K562 (cell line): ENCODE measurements around the gene SUPT20H. TPM values are rescaled to one million over a fixed set of nuclear protein-coding genes. Genes with fewer than 3 reads are reported as not detected.
A peak's percentile ranks its signal among the peaks of the same experiment; 100 is the strongest.

Source experiments
- ATAC-seq: fragments of 200-7000 bp; cut with Tn5 transposase; 3 replicates; pipeline ENCODE4 v1.9.1; 2020; ENCODE audit warnings: moderate library complexity
- BruUV-seq: library from RNA; stranded (reverse); fragments of 400-500 nt; replicated peaks from 2 replicates; lab custom pipeline; 2021; lab: Mats Ljungman, UMichigan
- CTCF ChIA-PET: fragments of 300-600 bp; formaldehyde crosslinking; extraction: SDS; loops from one replicate; lab custom pipeline; 2021; ENCODE audit warnings: low intra/inter-chr PET ratio; lab: Yijun Ruan, JAX
- POLR2A ChIA-PET: fragments of 300-600, 350-650 bp; sonication (Branson Sonifier 250); formaldehyde crosslinking; extraction: SDS; loops from one replicate; lab custom pipeline; 2021; ENCODE audit warnings: antibody characterized with exemption, inconsistent platforms; lab: Yijun Ruan, JAX
- DNase-seq, 4 experiments: peaks; one replicate each; pipeline versions ENCODE4 v3.0.0 to v3.0.0-alpha.2; 2011 to 2018; ENCODE audit warnings: low spot score in 3 of 4, mixed read lengths in 3 of 4; ENCODE audit errors: extremely low read depth in 1 of 4
- FAIRE-seq: peaks from 2 replicates; lab custom pipeline; 2011; peaks lifted over from hg19 to GRCh38; lab: Jason Lieb, UNC
- H2AFZ ChIP-seq: 2 replicates; pipeline ENCODE4 v1.6.0; 2011; ENCODE audit warnings: low read depth, low read length, control low read depth, inconsistent platforms
- H3K27ac ChIP-seq: fragments of 200-600 bp; 3 replicates; pipeline ENCODE4 v1.8.0; 2011; ENCODE audit warnings: low read depth, mild to moderate bottlenecking, control low read depth, inconsistent platforms, low read length, moderate library complexity, mixed read lengths; ENCODE audit errors: extremely low read depth
- H3K27me3 ChIP-seq, 2 experiments: fragments of 300-600 bp in 1 of 2; 2 replicates in 1 of 2; 3 replicates in 1 of 2; pipeline versions ENCODE4 v1.6.0 to v1.8.0; 2011; ENCODE audit warnings: inconsistent platforms in 2 of 2, low read length in 2 of 2, mild to moderate bottlenecking in 1 of 2, mixed read lengths in 1 of 2, moderate library complexity in 1 of 2; ENCODE audit not compliant: control insufficient read depth in 2 of 2, insufficient read depth in 2 of 2
- H3K36me3 ChIP-seq: fragments of 300-600 bp; 3 replicates; pipeline ENCODE4 v1.8.0; 2011; ENCODE audit warnings: mild to moderate bottlenecking, low read length, inconsistent platforms; ENCODE audit not compliant: control insufficient read depth, insufficient read depth
- H3K4me1 ChIP-seq, 2 experiments: fragments of 200-600 bp in 1 of 2; replicated peaks in 1 of 2; 2 replicates in 1 of 2; 3 replicates in 1 of 2; pipeline versions ENCODE4 v1.5.1 to v1.8.0; 2011; ENCODE audit warnings: inconsistent platforms in 2 of 2, low read length in 2 of 2, mild to moderate bottlenecking in 1 of 2, mixed read lengths in 1 of 2, moderate library complexity in 1 of 2; ENCODE audit not compliant: control insufficient read depth in 2 of 2, insufficient read depth in 2 of 2
- H3K4me2 ChIP-seq: 2 replicates; pipeline ENCODE4 v1.6.1; 2011; ENCODE audit warnings: low read length, control low read depth, inconsistent platforms, mixed read lengths; ENCODE audit not compliant: insufficient read depth
- H3K4me3 ChIP-seq: fragments of 200-600 bp; sonication (generic), shearing (Covaris generic); 2 replicates; pipeline ENCODE4 v1.5.1; 2016; ENCODE audit warnings: control low read depth, inconsistent platforms
- H3K79me2 ChIP-seq: fragments of 200-600 bp; 3 replicates; pipeline ENCODE4 v1.8.0; 2011; ENCODE audit warnings: low read length, inconsistent platforms; ENCODE audit not compliant: control insufficient read depth, insufficient read depth
- H3K9ac ChIP-seq, 2 experiments: 2 replicates each; pipeline versions ENCODE4 v1.6.0 to v1.6.1; 2011; ENCODE audit warnings: low read depth in 2 of 2, low read length in 2 of 2, control low read depth in 1 of 2, inconsistent platforms in 1 of 2, mild to moderate bottlenecking in 1 of 2, mixed read lengths in 1 of 2; ENCODE audit not compliant: insufficient read depth in 1 of 2
- H3K9me1 ChIP-seq: one replicate; pipeline ENCODE4 v1.6.0; 2011; ENCODE audit warnings: inconsistent platforms, mild to moderate bottlenecking, low read length, moderate library complexity; ENCODE audit not compliant: control insufficient read depth, insufficient read depth
- H3K9me3 ChIP-seq: replicated peaks from 2 replicates; pipeline ENCODE4 v1.5.1; 2011; ENCODE audit warnings: low read depth, low read length, inconsistent platforms; ENCODE audit not compliant: control insufficient read depth, insufficient read depth
- H4K20me1 ChIP-seq: replicated peaks from 2 replicates; pipeline ENCODE4 v1.6.1; 2011; ENCODE audit warnings: low read length, inconsistent platforms, mixed read lengths; ENCODE audit not compliant: control insufficient read depth, insufficient read depth
- ARID1B ChIP-seq: fragments of 450-650 bp; IDR thresholded peaks from 2 replicates; pipeline ENCODE4 v1.6.1; 2016; ENCODE audit warnings: antibody characterized with exemption, mild to moderate bottlenecking, inconsistent platforms
- CBFA2T3 ChIP-seq: fragments of 450-650 bp; IDR thresholded peaks from 2 replicates; pipeline ENCODE4 v1.6.1; 2017
- FOSL1 ChIP-seq: fragments of 200-800 bp; sonication (Bioruptor generic); conservative IDR thresholded peaks from 2 replicates; pipeline ENCODE4 v1.6.1; 2016; ENCODE audit warnings: missing genetic modification characterization, missing compliant biosample characterization
- FOXA1 ChIP-seq: fragments of 450-650 bp; IDR thresholded peaks from 2 replicates; pipeline ENCODE4 v1.6.1; 2016; ENCODE audit warnings: mild to moderate bottlenecking, borderline replicate concordance
- FOXJ2 ChIP-seq: fragments of 200-800 bp; sonication (Bioruptor generic); IDR thresholded peaks from 2 replicates; pipeline ENCODE4 v1.6.1; 2016; ENCODE audit warnings: missing genetic modification characterization, missing compliant biosample characterization
- KLF13 ChIP-seq: fragments of 450-650 bp; IDR thresholded peaks from 2 replicates; pipeline ENCODE4 v1.6.1; 2016; ENCODE audit warnings: missing genetic modification characterization, low read depth, mild to moderate bottlenecking, missing compliant biosample characterization, moderate library complexity, borderline replicate concordance
- MYC ChIP-seq, 2 experiments: fragments of 250-450 bp in 1 of 2; sonication (Bioruptor Pico) in 1 of 2; IDR thresholded peaks; 2 replicates each; pipeline versions ENCODE4 v1.5.1 to v1.6.1; 2012 to 2021; ENCODE audit warnings: low read depth in 2 of 2, borderline replicate concordance in 1 of 2, improper control_type of control experiment in 1 of 2, low read length in 1 of 2, mild to moderate bottlenecking in 1 of 2, moderate library complexity in 1 of 2
- POLR2AphosphoS5 ChIP-seq: IDR thresholded peaks from 2 replicates; pipeline ENCODE4 v1.6.1; 2011; ENCODE audit warnings: mild to moderate bottlenecking, low read depth, low read length, moderate library complexity; ENCODE audit not compliant: control insufficient read depth, insufficient read depth
- PRMT5 ChIP-seq: sonication (generic); formaldehyde crosslinking; IDR thresholded peaks from 2 replicates; pipeline ENCODE4 v1.5.0; 2020; ENCODE audit warnings: missing genetic modification reagents
- RFX1 ChIP-seq: fragments of 450-650 bp; IDR thresholded peaks from 2 replicates; pipeline ENCODE4 v1.6.1; 2016; ENCODE audit warnings: mild to moderate bottlenecking, moderate library complexity
- TAL1 ChIP-seq: fragments of 450-650 bp; IDR thresholded peaks from 2 replicates; pipeline ENCODE4 v1.6.1; 2016; ENCODE audit warnings: mild to moderate bottlenecking
- TEAD4 ChIP-seq, 2 experiments: sonication (generic) in 1 of 2; formaldehyde crosslinking in 1 of 2; IDR thresholded peaks; 2 replicates each; pipeline versions ENCODE4 v1.6.1 to v1.8.0; 2012 to 2022; ENCODE audit warnings: borderline replicate concordance in 1 of 2, inconsistent platforms in 1 of 2, low read length in 1 of 2, mild to moderate bottlenecking in 1 of 2, missing genetic modification reagents in 1 of 2
- ZNF384 ChIP-seq: IDR thresholded peaks from 2 replicates; pipeline ENCODE4 v1.6.1; 2012; ENCODE audit warnings: low read depth, low read length, improper control_type of control experiment
- ZSCAN29 ChIP-seq: fragments of 450-650 bp; IDR thresholded peaks from 2 replicates; pipeline ENCODE4 v1.6.1; 2017
- in situ Hi-C: fragments of 300-500 bp; cut with MboI; formaldehyde crosslinking; loops from 4 replicates; pipeline ENCODE4 v1.15.0; 2018; ENCODE audit warnings: inconsistent platforms, mixed read lengths
- intact Hi-C: fragments of 100-400 bp; cut with micrococcal nuclease; formaldehyde crosslinking; loops from 2 replicates; pipeline ENCODE4 v1.14.2; 2022
- polyA plus RNA-seq, 8 experiments: library from polyadenylated mRNA; depleted of rRNA in 4 of 8; stranded (reverse) in 5 of 8; unstranded in 3 of 8; fragments of >200 nt; fragmentation: Nextera tagmentation in 2 of 8; fragmentation: Illumina TruSeq in 1 of 8; extraction: Ambion mirVana in 2 of 8; extraction: Trizol in 1 of 8; gene quantifications; 2 replicates each; pipeline versions ENCODE4 v1.2.1 to v1.2.3, GENCODE V29; 2011 to 2014; ENCODE audit warnings: inconsistent platforms in 1 of 8, missing spikeins in 1 of 8
- total RNA-seq, 7 experiments: library from RNA; depleted of rRNA in 6 of 7; stranded (reverse); fragments of >200 nt in 6 of 7; fragmentation: Illumina TruSeq in 2 of 7; extraction: Trizol in 2 of 7; gene quantifications; 2 replicates each; pipeline versions ENCODE4 v1.2.1 to v1.2.3, GENCODE V29; 2011 to 2021; ENCODE audit warnings: low replicate concordance in 1 of 7

The SUPT20H gene
- total and polyA plus RNA-seq, 9 of the 15 experiments (the other 6 are each of a cell fraction or from before 2014, with no cell fraction given) = 11.4 to 71.8 (median 31.7) TPM

- TF ChIP-seq PRMT5 (CRISPR knock-in tag) (no peak), TEAD4 (IDR thresholded peaks at IDR 0.05; ENCODE audit: low read length) (peak; percentile 31; the same call in 1 of the 2 replicates), TEAD4 (CRISPR knock-in tag; IDR thresholded peaks at IDR 0.05; ENCODE audit: borderline replicate concordance) (no peak), ARID1B (peak; percentile 45; the same call in 1 of the 2 replicates), CBFA2T3 (peak; percentile 31), POLR2AphosphoS5 (no peak), MYC (IDR thresholded peaks at IDR 0.05; ENCODE audit: low read depth, low read length) (no peak), MYC (CRISPR knock-in tag; IDR thresholded peaks at IDR 0.05; ENCODE audit: borderline replicate concordance, low read depth) (no peak), TAL1 (peak; percentile 47), RFX1 (peak; percentile 19), FOXA1 (no peak), KLF13 (tag) (no peak), ZNF384 (peak; percentile 57), FOXJ2 (peak; percentile 95), FOSL1 (no peak), ZSCAN29 (no peak)
- TF ChIP-seq, all 486 proteins: peak for 7
- no TSS peak for BruUV-seq
- no peak overlapping the region for H3K4me2 ChIP-seq
- no peaks in the 10 kb centered on the region for H3K79me2 ChIP-seq
- H4K20me1 ChIP-seq = no peaks in the 10 kb centered on the region
- no peak overlapping the region for H3K27ac ChIP-seq
- peak in 3 of 4 experiments; percentile 3 to 17 (median 17) for DNase-seq
- ATAC-seq = no peak
- peaks cover 78% of the 10 kb centered on the region for H3K36me3 ChIP-seq
- intact Hi-C loops (loop anchor here (5.0 kb wide), 1 partner anchor 33 kb away; no protein-coding TSS in a partner anchor), in situ Hi-C loops (no loop called here)
- no peaks in the 10 kb centered on the region for H3K9me1 ChIP-seq
- H2AFZ ChIP-seq = no peak overlapping the region
- H3K4me1 ChIP-seq = no peaks in the 10 kb centered on the region; a peak in 1 of 5 replicates
- H3K4me3 ChIP-seq = no peak overlapping the region
- ChIA-PET POLR2A (no interaction called here), CTCF (no interaction called here)
- no peaks in the 10 kb centered on the region for H3K27me3 ChIP-seq
- FAIRE-seq = no peak
- no peak overlapping the region for H3K9ac ChIP-seq
- H3K9me3 ChIP-seq = no peaks in the 10 kb centered on the region
Observed at GRCh38 chr13:37039896-37040295, 19.6 kb downstream of the SUPT20H start.
